ENCODE results near the gene PLXNA1.

DNA sequence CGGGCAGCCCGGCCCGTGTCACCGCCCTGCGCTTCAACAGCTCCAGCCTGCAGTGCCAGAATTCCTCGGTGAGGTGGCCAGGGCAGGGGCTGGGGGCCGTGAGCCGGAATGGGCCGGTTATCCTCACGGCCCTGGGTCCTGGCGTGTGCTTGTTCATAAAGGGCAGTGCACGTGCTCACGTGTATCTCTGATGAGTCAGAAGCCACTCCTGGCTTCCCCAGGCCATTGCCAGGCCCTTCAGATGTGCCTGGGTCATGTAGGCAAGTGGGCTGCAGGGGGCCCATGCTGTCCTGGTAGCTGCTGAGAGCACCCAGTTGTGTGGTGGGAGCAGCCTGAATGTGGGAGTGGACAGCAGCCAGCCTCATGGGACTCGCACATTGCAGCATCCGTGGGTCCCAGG, 29.2 kb downstream of the PLXNA1 start:
- TF ChIP-seq POLR2A (IDR thresholded peaks at IDR 0.05; ENCODE audit: extremely low read depth, insufficient read length), result no peak
- TF ChIP-seq, protein P1, sequence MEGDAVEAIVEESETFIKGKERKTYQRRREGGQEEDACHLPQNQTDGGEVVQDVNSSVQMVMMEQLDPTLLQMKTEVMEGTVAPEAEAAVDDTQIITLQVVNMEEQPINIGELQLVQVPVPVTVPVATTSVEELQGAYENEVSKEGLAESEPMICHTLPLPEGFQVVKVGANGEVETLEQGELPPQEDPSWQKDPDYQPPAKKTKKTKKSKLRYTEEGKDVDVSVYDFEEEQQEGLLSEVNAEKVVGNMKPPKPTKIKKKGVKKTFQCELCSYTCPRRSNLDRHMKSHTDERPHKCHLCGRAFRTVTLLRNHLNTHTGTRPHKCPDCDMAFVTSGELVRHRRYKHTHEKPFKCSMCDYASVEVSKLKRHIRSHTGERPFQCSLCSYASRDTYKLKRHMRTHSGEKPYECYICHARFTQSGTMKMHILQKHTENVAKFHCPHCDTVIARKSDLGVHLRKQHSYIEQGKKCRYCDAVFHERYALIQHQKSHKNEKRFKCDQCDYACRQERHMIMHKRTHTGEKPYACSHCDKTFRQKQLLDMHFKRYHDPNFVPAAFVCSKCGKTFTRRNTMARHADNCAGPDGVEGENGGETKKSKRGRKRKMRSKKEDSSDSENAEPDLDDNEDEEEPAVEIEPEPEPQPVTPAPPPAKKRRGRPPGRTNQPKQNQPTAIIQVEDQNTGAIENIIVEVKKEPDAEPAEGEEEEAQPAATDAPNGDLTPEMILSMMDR (IDR thresholded peaks at IDR 0.05; ENCODE audit: low read depth, low read length), result no peak
- TF ChIP-seq, protein P2, sequence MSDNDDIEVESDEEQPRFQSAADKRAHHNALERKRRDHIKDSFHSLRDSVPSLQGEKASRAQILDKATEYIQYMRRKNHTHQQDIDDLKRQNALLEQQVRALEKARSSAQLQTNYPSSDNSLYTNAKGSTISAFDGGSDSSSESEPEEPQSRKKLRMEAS (IDR thresholded peaks at IDR 0.05; ENCODE audit: low read depth, low read length), result no peak
- TF ChIP-seq MYC (IDR thresholded peaks at IDR 0.05; ENCODE audit: low read depth, low read length), result no peak
